SH-SY5Y (cell line): ENCODE measurements around the gene ABCA12.

Source experiments
- GATA2 ChIP-seq: IDR thresholded peaks from 2 replicates; pipeline ENCODE4 v1.6.1; 2011; ENCODE audit warnings: mild to moderate bottlenecking, low read depth, low read length
- GATA3 ChIP-seq: IDR thresholded peaks from 2 replicates; pipeline ENCODE4 v1.6.1; 2011; ENCODE audit warnings: low read depth, mild to moderate bottlenecking, low read length, moderate library complexity

DNA sequence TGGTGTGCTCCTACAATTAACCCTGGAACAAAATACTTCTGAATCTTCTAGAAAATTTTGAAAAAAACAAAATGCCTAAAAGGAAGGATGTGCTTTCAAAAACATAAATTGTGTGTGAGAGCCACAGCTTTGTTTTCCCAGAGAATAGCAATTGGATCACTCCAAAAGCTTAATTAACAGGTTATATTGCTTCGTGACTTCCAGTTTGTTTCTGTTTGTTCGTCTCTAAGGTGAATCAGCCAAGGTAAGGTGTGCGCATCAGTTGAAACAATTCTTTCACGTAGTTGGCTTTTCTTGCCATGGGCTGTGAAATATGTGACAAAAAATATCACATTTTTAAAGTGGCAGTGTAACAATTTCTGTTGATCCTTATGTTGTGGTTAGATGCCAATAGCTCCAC lies 238.7 kb downstream of the ABCA12 start:
- TF ChIP-seq GATA2 (no peak), GATA3 (no peak)
